ENCODE measurements around the gene SOX2. TPM values are rescaled to one million over a fixed set of nuclear protein-coding genes. Genes with fewer than 3 reads are reported as not detected.

The SOX2 gene
- total and polyA plus RNA-seq, 2 donors (not counting 1 experiment from before 2014, with no cell fraction given) = not detected

DNA sequence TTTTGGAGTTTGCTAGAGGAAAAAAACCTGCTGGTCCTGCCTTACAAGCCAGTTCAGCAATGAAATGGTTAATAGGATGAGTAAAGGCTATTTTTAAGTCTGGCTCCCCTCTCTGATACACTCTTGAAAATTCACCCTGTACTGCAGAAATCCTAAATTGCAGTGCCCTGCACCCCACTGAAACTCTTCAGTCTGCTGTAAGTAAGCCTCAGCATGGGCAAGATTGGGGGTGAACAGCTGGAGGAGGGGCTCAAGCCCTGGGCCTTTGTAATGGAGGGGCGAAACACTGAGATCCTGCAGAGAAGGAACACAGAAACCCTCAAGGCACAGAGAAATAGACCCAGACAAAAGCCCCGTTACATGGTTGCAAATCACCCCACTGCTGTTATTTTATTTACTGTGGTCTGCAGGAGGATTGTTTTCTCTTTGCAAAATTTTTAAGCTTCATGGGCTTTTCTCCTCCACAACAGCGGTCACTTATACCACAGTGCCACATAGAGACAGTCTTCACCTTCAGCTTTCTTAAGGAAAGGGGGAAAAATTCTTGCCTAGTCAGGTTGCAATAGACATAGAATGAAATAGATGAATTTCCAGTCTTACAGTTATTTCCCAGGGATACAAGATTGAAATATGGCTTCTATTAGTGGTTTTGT is 45.0 kb downstream of the SOX2 start:
- H3K4me2 ChIP-seq (replicated peaks; ENCODE audit: low read depth, low read length, poor library complexity, severe bottlenecking) = no peak overlapping the region

DNA sequence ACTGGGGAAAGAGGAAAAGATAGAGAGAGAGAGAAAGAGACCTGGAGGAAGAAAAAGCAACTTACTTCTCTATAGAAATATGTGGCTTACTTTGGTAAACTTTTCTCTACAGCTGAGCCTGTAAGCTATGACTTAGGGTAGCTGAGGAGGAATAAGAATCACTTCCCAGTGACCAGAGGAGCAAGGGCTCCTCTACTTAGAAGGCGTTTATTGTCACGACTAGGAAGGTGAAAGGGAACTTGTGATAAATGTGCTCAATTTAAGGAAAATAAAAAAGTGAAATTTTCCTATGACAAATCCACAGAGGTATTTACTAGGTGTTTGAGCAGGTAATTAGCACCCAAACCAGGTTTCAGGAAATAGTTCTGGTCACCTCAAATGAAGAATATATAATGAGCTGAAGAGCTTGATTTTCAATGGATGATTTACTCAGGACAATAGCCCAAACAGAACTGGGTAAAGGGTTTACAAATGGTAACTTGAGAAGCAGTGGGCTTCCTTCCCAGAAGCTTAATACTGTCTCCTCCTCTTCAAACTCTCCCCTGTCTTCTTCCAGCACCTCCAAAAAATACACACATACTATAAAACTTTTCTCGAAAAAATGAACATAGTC is 46.1 kb downstream of the SOX2 start:
- no peak overlapping the region for H3K4me2 ChIP-seq (replicated peaks; ENCODE audit: low read depth, low read length, poor library complexity, severe bottlenecking)
- intact Hi-C loops (cut with micrococcal nuclease) = no loop called here
- CTCF ChIA-PET = interaction anchor here (0.7 kb wide), 1 partner anchor 256 kb away, joined by 3 read pairs; no protein-coding TSS in a partner anchor

More for the DNA sequence above, 45.0 kb downstream of the SOX2 start:
- H3K4me3 Mint-ChIP-seq = no peak overlapping the region
- TF ChIP-seq, protein P1, sequence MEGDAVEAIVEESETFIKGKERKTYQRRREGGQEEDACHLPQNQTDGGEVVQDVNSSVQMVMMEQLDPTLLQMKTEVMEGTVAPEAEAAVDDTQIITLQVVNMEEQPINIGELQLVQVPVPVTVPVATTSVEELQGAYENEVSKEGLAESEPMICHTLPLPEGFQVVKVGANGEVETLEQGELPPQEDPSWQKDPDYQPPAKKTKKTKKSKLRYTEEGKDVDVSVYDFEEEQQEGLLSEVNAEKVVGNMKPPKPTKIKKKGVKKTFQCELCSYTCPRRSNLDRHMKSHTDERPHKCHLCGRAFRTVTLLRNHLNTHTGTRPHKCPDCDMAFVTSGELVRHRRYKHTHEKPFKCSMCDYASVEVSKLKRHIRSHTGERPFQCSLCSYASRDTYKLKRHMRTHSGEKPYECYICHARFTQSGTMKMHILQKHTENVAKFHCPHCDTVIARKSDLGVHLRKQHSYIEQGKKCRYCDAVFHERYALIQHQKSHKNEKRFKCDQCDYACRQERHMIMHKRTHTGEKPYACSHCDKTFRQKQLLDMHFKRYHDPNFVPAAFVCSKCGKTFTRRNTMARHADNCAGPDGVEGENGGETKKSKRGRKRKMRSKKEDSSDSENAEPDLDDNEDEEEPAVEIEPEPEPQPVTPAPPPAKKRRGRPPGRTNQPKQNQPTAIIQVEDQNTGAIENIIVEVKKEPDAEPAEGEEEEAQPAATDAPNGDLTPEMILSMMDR (IDR thresholded peaks at IDR 0.05) = no peak
- no peak for TF ChIP-seq EZH2 (IDR thresholded peaks at IDR 0.05; ENCODE audit: borderline replicate concordance, insufficient read depth, low read depth, low read length, poor library complexity, severe bottlenecking)
- H3K9me3 Mint-ChIP-seq (ENCODE audit: insufficient read depth) = no peaks in the 10 kb centered on the region
- ATAC-seq (ENCODE audit: low read depth) (no peak), DNase-seq (no peak)
- Histone ChIP-seq H2AFZ (ENCODE audit: insufficient read depth, low read depth, low read length, poor library complexity, severe bottlenecking) (no peak overlapping the region), H3K27ac (ENCODE audit: low read length in 2 of 2) (no peak overlapping the region), H3K79me2 (ENCODE audit: control insufficient read depth, insufficient read depth, low read length) (no peaks in the 10 kb centered on the region), H3K27me3 (replicated peaks in 1 of 4; ENCODE audit: control extremely low read depth in 1 of 4, control insufficient read depth in 3 of 4, insufficient read depth in 4 of 4, low read length in 3 of 4) (no peaks in the 10 kb centered on the region), H3K36me3 (replicated peaks in 1 of 2; ENCODE audit: control extremely low read depth in 1 of 2, control insufficient read depth in 1 of 2, extremely low read depth in 1 of 2, insufficient read depth in 2 of 2, low read length in 1 of 2) (no peaks in the 10 kb centered on the region), H3K9ac (ENCODE audit: low read length) (no peak overlapping the region), H3K4me3 (ENCODE audit: control extremely low read depth in 1 of 5, extremely low read depth in 1 of 5, insufficient read depth in 1 of 5, low read depth in 2 of 5, low read length in 4 of 5) (no peak overlapping the region), H4K20me1 (ENCODE audit: control insufficient read depth, insufficient read depth, low read length, poor library complexity, severe bottlenecking) (no peaks in the 10 kb centered on the region), H3K9me3 (ENCODE audit: control extremely low read depth in 1 of 3, control insufficient read depth in 2 of 3, insufficient read depth in 1 of 3, low read length in 2 of 3) (no peaks in the 10 kb centered on the region), H3K4me1 (ENCODE audit: control insufficient read depth in 2 of 2, insufficient read depth in 2 of 2, low read length in 2 of 2) (no peaks in the 10 kb centered on the region)
- intact Hi-C loops (cut with micrococcal nuclease) = no loop called here
- H3K27ac Mint-ChIP-seq = no peak overlapping the region
- no peaks in the 10 kb centered on the region for H3K4me1 Mint-ChIP-seq
- H3K27me3 Mint-ChIP-seq = peaks cover 15% of the 10 kb centered on the region
- CTCF ChIA-PET = interaction anchor here (0.6 kb wide), 1 partner anchor 10 kb away, joined by 4 read pairs; no protein-coding TSS in a partner anchor
- POLR2A ChIA-PET = no interaction called here
- WGBS (ENCODE audit: insufficient coverage) = no CpG with 5 or more reads among the region's 3 CpGs

More for the DNA sequence above, 46.1 kb downstream of the SOX2 start:
- no peak overlapping the region for H3K9ac ChIP-seq (ENCODE audit: low read length)
- Mint-ChIP-seq H3K27ac (no peak overlapping the region), H3K27me3 (peaks cover 15% of the 10 kb centered on the region), H3K4me3 (no peak overlapping the region), H3K4me1 (no peaks in the 10 kb centered on the region), H3K9me3 (ENCODE audit: insufficient read depth) (no peaks in the 10 kb centered on the region)
- no peaks in the 10 kb centered on the region for H3K79me2 ChIP-seq (ENCODE audit: control insufficient read depth, insufficient read depth, low read length)
- no peak overlapping the region for H2AFZ ChIP-seq (ENCODE audit: insufficient read depth, low read depth, low read length, poor library complexity, severe bottlenecking)
- TF ChIP-seq EZH2 (IDR thresholded peaks at IDR 0.05; ENCODE audit: borderline replicate concordance, insufficient read depth, low read depth, low read length, poor library complexity, severe bottlenecking) = no peak
- TF ChIP-seq, protein P1 (IDR thresholded peaks at IDR 0.05) = no peak
- no peaks in the 10 kb centered on the region for H4K20me1 ChIP-seq (ENCODE audit: control insufficient read depth, insufficient read depth, low read length, poor library complexity, severe bottlenecking)
- no peak overlapping the region for H3K27ac ChIP-seq (ENCODE audit: low read length in 2 of 2)
- no peak for ATAC-seq (ENCODE audit: low read depth)
- POLR2A ChIA-PET = no interaction called here
- H3K36me3 ChIP-seq (replicated peaks in 1 of 2; ENCODE audit: control extremely low read depth in 1 of 2, control insufficient read depth in 1 of 2, extremely low read depth in 1 of 2, insufficient read depth in 2 of 2, low read length in 1 of 2) = no peaks in the 10 kb centered on the region
- H3K4me1 ChIP-seq (ENCODE audit: control insufficient read depth in 2 of 2, insufficient read depth in 2 of 2, low read length in 2 of 2) = no peaks in the 10 kb centered on the region
- no peak overlapping the region for H3K4me3 ChIP-seq (ENCODE audit: control extremely low read depth in 1 of 5, extremely low read depth in 1 of 5, insufficient read depth in 1 of 5, low read depth in 2 of 5, low read length in 4 of 5)
- H3K27me3 ChIP-seq (replicated peaks in 1 of 4; ENCODE audit: control extremely low read depth in 1 of 4, control insufficient read depth in 3 of 4, insufficient read depth in 4 of 4, low read length in 3 of 4) = no peaks in the 10 kb centered on the region
- DNase-seq = no peak
- no peaks in the 10 kb centered on the region for H3K9me3 ChIP-seq (ENCODE audit: control extremely low read depth in 1 of 3, control insufficient read depth in 2 of 3, insufficient read depth in 1 of 3, low read length in 2 of 3)
- no CpG with 5 or more reads among the region's 3 CpGs for WGBS (ENCODE audit: insufficient coverage)

Measured in B cell (primary cell).